ENCODE data around the gene STARD7.
A peak's percentile ranks its signal among the peaks of the same experiment; 100 is the strongest.

The STARD7 gene

DNA sequence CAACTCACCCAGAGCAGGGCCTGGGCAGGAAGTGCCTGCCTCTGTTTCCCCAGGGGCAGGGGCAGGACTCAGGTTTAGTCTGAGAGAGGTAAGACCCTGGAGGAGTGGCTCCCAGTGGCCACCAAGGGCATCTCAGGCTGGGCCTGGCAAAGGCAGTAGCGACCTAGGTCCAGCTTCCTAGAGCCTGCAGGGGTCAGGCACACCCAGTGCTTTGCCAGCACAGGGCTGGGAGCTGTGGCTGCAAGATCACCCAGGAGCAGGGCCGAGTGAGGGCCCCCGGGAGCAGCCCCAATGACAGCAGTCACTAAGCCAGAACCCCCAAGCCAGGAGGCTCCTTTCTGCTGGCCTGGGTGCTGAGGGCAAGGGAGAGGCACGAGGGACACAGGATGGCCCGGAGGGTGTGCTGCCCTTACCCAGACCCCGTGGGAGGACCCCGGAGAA, 54.6 kb downstream of the STARD7 start:
- POLR2A ChIA-PET = no interaction called here
- CTCF ChIA-PET = interaction anchor here (1.0 to 3.1 kb wide), 2 partner anchors 15 to 20 kb away, joined by 3 to 15 read pairs; no protein-coding TSS in a partner anchor

DNA sequence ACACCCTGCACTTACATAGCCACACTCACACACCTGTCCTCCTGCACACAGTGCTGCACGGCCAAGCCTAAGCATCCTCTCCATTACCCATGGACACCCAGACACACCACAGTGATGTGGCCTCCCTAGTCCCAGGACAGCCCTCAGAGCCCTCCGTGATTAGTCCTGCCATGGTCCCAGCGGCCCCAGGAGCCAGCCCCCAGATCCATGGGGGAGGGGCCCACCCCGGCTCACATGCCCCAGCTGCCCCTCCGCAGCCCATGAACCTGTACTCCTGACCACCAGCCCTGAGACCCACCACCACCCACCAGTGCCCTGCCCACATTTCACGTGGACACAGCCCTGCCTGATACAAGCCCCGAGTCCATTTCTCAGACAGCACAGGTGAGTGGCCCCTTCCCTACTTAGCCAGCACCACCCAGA, 55.3 kb downstream of the STARD7 start:
- H3K4me1 ChIP-seq (ENCODE audit: control insufficient read depth, insufficient read depth, low read length) = peaks cover 1% of the 10 kb centered on the region; the same call in 1 of the 2 replicates
- POLR2A ChIA-PET = no interaction called here
- TF ChIP-seq, protein P1, sequence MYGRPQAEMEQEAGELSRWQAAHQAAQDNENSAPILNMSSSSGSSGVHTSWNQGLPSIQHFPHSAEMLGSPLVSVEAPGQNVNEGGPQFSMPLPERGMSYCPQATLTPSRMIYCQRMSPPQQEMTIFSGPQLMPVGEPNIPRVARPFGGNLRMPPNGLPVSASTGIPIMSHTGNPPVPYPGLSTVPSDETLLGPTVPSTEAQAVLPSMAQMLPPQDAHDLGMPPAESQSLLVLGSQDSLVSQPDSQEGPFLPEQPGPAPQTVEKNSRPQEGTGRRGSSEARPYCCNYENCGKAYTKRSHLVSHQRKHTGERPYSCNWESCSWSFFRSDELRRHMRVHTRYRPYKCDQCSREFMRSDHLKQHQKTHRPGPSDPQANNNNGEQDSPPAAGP (tag by site-specific recombination; IDR thresholded peaks at IDR 0.05) = no peak
- no peak for TF ChIP-seq ZNF610 (tag by site-specific recombination; IDR thresholded peaks at IDR 0.05; ENCODE audit: borderline replicate concordance)
- TF ChIP-seq OVOL3 (tag by site-specific recombination; IDR thresholded peaks at IDR 0.05) = no peak
- TF ChIP-seq BCL11A (tag by site-specific recombination; IDR thresholded peaks at IDR 0.05; ENCODE audit: low read depth) = no peak
- no peak for TF ChIP-seq ZSCAN18 (tag by site-specific recombination; IDR thresholded peaks at IDR 0.05)
- no peak for TF ChIP-seq ZNF768 (tag by site-specific recombination; IDR thresholded peaks at IDR 0.05)
- no peak for TF ChIP-seq ZNF350 (tag by site-specific recombination; IDR thresholded peaks at IDR 0.05)
- TF ChIP-seq AEBP2 (tag by site-specific recombination; IDR thresholded peaks at IDR 0.05; ENCODE audit: borderline replicate concordance) = no peak

More for the DNA sequence above, 54.6 kb downstream of the STARD7 start:
- H3K27ac ChIP-seq (ENCODE audit: extremely low read depth, low read depth, low read length) = no peak overlapping the region
- no peaks in the 10 kb centered on the region for H3K9me3 ChIP-seq (ENCODE audit: control insufficient read depth, insufficient read depth, low read depth, low read length)
- no peaks in the 10 kb centered on the region for H3K36me3 ChIP-seq (ENCODE audit: control insufficient read depth in 2 of 2, insufficient read depth in 1 of 2, low read length in 2 of 2)
- H3K4me3 ChIP-seq (ENCODE audit: low read depth, low read length) = no peak overlapping the region
- TF ChIP-seq ZNF18 (tag by site-specific recombination; IDR thresholded peaks at IDR 0.05) (no peak), PRDM1 (tag by site-specific recombination; IDR thresholded peaks at IDR 0.05) (no peak), PRDM10 (tag by site-specific recombination; IDR thresholded peaks at IDR 0.05) (no peak), GLIS2 (tag by site-specific recombination; IDR thresholded peaks at IDR 0.05) (peak; percentile 47; the same call in 1 of the 2 replicates), CTCF (tag by site-specific recombination; IDR thresholded peaks at IDR 0.05) (peak; percentile 63; the same call in 1 of the 2 replicates), ZNF791 (tag by site-specific recombination; IDR thresholded peaks at IDR 0.05) (no peak)
- no peaks in the 10 kb centered on the region for H3K4me1 ChIP-seq (ENCODE audit: control insufficient read depth, insufficient read depth, low read length)

More for the DNA sequence above, 55.3 kb downstream of the STARD7 start:
- CTCF ChIA-PET = interaction anchor here (0.6 to 1.0 kb wide), 2 partner anchors 14 to 87 kb away, joined by 3 read pairs; no protein-coding TSS in a partner anchor
- Histone ChIP-seq H3K4me3 (ENCODE audit: low read depth, low read length) (no peak overlapping the region), H3K27ac (ENCODE audit: extremely low read depth, low read depth, low read length) (no peak overlapping the region), H3K36me3 (ENCODE audit: control insufficient read depth in 2 of 2, insufficient read depth in 1 of 2, low read length in 2 of 2) (no peaks in the 10 kb centered on the region), H3K9me3 (ENCODE audit: control insufficient read depth, insufficient read depth, low read depth, low read length) (no peaks in the 10 kb centered on the region)

Measured in HEK293 (cell line).